Articular chondrocyte of knee joint (primary cell): ENCODE measurements around the gene ADAMTSL3. TPM values are rescaled to one million over a fixed set of nuclear protein-coding genes. Genes with fewer than 3 reads are reported as not detected.

Experiments used
- small RNA-seq: library from RNA; depleted of rRNA; stranded (forward); fragments of <200 nt; gene quantifications from one replicate; pipeline ENCODE3, GENCODE V24; 2012
- total RNA-seq: library from RNA; depleted of rRNA; stranded (reverse); fragments of >200 nt; gene quantifications from 2 replicates; pipeline ENCODE4 v1.2.3, GENCODE V29; 2012

ADAMTSL3 gene
- total RNA-seq, result 6.0 and 6.6 TPM in 2 replicates

GRCh38 chr15:83653639-83654378, at the start of gene ADAMTSL3:
Gene ADAMTSL3, plus strand, starts transcription at chr15:83654123. Its CDS starts 1,639 bp downstream, at chr15:83655762.

Small RNAs within 50 kb of the gene (small RNA-seq; reads per million reads assigned to genes)
- not detected for gene RNU6-1339P
- not detected for gene RNU6-401P

Other genes starting within 250 kb of the ADAMTSL3 start
- 0.65 TPM in 1 of 2 replicates, not detected in the other for gene SH3GL3, start 206.8 kb upstream of the ADAMTSL3 start, total RNA-seq